IPS DF 19.7 (cell line): ENCODE measurements around the gene NSG2.

Experiments
- DNase-seq: peaks from one replicate; pipeline ENCODE4 v3.0.0-alpha.2; 2013; ENCODE audit warnings: low read depth, low spot score

The NSG2 gene

GRCh38 chr5:174045470-174046025, at the start of gene NSG2:
NSG2 (plus strand) TSS chr5:174045706; CDS start chr5:174046756, 1,050 bp downstream.
- peak; percentile 80 for DNase-seq

DNA sequence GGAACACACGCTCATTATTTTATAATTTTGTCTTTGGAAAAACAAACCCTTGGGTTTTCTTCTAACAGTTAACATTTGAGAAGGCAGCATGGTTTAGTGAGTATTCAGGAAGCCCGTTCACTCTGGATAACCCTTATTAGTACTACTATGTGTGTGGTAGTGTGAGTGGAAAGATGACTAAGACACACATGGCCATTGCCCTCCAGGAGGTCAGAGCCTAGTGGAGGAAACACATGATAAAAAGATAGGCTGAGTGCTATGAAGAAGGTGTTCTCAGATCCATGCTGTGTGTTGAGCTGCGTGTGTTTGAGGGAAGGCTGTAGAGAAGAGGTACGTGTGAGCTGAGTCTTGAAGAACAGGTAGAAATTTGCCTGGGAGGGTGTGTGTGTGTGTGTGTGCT, 48.2 kb upstream of the NSG2 start:
- DNase-seq: no peak

DNA sequence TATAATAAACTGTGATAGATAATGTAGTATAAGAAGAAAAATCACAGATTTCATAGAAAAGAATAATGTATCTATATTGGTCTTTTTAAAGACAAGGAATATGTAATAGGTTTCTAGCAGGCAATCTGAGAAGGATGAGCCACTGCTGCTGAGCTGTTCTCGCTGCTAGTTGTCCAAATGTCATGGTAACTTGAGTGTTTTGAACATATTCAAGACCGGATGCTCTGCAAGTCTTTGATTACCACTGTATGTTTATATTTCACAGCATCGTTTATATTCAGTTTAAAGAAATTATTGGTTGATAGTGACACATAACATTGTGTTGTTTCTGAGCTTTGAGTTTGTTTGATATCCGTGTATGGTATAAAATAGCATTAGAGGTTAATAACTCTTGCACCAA, 47.0 kb upstream of the NSG2 start:
- DNase-seq: no peak

GRCh38 chr5:174000076-174000475, 45.4 kb upstream of the NSG2 start:
- no peak for DNase-seq

GRCh38 chr5:174003795-174004194, 41.7 kb upstream of the NSG2 start:
- no peak for DNase-seq

DNA sequence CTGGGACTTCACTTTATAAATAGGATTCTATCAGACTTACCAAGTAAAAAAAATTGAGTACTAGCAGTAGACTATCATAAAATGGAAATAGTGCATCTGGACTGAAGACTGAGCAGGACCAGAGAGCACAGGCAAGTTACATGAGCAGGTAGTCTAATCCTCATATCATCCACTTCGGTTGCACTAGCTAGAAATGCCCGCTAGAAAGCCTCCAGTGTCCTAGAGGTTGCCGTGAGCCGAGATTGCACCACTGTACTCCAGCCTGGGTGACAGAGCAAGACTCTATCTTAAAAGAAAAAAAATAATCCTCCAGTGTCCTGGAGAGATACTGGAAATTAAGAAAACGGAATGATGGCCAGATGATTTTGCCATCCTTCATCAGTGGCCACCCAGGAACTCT, 36.6 kb upstream of the NSG2 start:
- no peak for DNase-seq

- no peak for DNase-seq
Measured at GRCh38 chr5:174010365-174010764, 35.1 kb upstream of the NSG2 start.

DNA sequence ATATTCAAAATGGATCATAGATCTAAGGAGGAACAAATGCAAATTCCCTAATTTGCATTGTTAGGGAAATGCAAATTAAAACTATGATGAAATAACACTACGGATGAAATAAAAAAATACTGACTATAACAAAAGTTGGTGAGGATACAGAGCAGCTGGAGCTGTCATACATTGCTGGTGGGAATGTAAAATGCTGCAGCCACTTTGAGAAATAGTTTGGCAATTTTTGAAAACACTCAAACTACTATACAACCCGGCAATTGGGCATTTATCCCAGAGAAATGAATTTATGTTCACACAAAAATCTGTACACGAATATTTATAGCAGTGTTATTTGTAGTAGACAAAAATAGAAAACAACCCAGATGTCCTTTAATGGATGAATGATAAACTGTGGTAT, 34.1 kb upstream of the NSG2 start:
- no peak for DNase-seq

DNA sequence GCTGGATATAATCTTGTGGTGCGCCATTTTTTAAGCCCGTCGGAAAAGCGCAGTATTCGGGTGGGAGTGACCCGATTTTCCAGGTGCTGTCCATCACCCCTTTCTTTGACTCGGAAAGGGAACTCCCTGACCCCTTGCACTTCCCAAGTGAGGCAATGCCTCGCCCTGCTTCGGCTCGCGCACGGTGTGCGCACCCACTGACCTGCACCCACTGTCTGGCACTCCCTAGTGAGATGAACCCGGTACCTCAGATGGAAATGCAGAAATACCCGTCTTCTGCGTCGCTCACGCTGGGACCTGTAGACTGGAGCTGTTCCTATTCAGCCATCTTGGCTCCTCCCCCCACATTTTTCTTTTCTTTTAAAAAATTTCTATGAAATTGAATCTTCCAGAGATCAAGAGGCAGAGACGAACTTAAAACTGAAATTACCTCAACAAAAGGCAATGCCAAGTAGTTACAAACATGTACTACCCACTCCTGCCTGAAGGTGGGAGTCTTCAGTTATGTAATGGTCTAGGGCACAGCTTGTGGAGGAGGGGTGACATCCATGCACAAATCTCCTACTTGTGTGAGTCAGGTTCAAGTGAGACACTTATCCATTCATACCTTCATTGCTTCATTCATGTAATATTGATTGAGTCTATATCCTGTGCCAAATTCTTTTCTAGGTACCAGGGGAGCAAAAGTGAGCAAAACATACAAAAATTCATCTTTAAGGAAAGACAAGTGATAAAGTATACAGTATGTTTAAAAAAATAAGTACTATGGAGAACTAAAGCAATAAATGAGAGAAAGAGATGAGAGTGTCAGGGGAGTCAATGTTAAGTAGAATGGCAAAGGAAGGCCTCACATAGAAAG, 25.2 kb upstream of the NSG2 start:
- DNase-seq: peak; percentile 50

DNA sequence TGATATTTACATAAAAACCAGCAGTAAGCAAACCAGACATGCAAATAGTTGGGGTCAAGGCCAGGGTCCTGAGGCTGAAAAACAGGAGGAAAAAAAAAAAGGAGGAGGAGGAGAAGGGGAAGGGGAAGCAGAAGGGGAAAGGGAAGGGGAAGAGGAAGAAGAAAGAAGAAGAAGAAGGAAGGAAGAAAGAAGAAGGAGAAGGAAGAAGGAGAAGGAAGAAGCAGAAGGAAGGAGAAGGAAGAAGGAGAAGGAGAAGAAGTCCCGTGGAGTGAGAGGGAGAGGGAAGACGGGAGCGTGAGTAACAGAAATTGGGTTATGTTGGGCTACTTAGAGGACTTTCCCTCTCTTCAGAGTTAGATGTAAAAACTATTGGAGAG, 24.6 kb upstream of the NSG2 start:
- no peak for DNase-seq

DNA sequence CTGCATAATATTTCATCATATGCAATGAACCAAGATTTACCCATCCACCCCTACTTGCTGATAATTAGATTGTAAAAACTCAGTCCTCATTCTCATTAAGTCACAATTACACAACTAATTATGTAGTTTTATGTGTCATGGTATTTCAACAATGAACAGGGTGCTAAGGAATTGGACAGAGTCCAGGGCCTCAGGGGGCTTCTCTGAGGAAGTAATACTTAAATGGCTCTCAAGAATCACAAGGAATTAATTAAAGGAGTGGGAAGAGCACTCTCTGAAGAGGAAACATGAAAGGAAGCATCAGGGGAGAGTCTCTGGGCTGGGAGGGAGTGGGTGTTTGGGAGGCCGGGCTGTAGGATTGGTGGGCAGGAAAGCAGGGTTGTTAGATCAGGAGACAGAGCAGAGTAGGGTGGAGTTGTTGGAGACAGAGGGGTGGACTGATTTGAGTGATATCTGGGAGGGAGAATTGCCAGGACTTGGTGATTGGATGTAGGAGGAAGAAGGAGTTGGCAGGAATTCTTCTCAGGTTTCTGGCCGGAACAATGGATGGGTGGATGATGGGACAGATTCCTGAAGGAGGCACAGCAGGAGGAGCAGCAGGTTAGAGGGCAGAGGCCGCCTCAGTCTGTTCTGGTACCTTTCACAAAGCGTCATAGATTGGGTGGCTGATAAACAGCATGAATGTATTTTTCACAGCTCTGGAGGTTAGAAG, 23.0 kb upstream of the NSG2 start:
- DNase-seq: peak; percentile 38

- no peak for DNase-seq
Measured at GRCh38 chr5:174030286-174030685, 15.2 kb upstream of the NSG2 start.

DNA sequence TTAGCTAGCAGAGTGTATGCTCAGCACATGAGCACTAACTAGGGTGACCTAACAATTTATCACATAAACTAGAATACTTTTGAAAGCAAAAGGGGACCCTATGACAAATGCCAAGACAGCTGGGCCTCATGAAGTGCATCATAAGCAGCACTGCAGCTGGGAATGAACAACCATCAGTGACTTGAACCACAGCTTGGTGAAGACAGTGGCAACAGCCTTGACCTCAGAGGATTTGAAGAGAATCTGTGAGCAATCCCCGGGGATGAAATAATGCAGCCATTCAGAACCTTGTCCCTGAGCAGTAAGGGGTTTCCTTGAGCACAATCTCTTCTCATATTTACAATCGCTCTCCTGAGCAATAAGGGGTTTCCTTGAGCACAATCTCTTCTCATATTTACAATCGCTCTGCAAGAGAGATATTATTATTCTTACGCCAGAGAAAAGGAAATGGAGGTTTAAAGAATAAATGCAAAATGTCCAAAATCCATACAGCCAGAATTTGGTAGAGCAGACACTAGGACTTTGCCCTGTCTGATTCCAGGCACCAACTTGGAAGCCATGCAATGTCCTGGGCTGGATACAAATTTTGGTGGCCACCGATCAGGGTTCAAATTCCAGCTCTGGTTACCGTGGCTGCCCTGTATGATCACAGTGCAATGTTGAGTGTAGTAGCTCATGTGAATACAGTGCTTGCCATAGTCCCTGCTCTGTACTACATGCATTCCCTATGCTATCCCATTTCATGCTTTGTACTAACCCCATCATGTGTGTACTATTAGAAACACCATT, 846 bp upstream of the NSG2 start:
- DNase-seq: no peak

- DNase-seq: no peak
Measured at GRCh38 chr5:174046558-174046957, 1.1 kb downstream of the NSG2 start.

DNA sequence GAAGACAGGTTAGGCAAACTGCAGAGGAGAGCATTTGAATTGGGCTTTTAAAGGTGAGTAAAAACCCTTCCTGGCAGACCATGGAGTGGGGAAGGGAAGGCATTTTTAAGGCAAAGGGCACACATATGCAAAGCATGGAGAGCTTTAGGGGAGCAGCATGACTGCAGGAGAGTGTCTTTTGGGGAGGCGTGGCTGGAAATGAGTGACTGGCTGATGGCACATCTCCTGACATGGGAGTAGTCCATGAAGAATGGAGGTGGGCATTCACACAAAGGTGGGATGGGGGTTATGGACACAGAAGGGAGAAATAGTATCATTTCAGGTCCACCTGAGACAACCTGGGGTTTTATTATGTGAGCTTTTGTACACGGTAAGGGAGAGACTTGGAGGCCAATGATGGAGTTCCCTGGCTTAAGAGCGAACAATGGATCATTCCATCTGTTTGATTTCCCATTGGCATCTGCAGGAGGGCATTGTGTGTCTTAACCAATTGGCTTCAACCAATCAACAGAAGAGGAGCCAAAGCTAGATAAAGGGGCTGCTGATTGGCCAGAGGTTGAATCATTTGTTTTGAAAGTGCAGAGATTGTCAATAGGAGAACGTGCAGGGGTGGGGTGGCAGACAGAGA, 2.1 kb downstream of the NSG2 start:
- DNase-seq: no peak

DNA sequence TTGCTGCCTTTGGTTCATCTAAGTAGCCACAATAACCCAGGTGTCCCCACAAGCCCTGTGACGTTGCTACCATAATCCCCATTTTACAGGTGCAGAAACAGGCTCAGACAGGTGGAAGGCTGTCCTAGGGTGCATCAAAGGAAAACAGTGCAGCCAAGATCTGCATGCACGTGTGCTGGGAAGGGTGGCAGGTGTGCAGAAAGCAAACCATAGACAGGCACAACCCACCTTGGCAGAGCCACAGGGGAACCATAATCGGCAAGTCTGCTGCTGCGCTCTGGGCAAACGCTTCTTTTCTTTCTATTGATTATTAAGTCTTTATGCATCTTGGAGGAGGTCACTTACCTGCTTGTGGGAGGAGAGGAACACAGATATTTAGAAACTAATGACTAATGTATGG, 7.1 kb downstream of the NSG2 start:
- DNase-seq: no peak

- no peak for DNase-seq
Measured at GRCh38 chr5:174053905-174054304, 8.4 kb downstream of the NSG2 start.

DNA sequence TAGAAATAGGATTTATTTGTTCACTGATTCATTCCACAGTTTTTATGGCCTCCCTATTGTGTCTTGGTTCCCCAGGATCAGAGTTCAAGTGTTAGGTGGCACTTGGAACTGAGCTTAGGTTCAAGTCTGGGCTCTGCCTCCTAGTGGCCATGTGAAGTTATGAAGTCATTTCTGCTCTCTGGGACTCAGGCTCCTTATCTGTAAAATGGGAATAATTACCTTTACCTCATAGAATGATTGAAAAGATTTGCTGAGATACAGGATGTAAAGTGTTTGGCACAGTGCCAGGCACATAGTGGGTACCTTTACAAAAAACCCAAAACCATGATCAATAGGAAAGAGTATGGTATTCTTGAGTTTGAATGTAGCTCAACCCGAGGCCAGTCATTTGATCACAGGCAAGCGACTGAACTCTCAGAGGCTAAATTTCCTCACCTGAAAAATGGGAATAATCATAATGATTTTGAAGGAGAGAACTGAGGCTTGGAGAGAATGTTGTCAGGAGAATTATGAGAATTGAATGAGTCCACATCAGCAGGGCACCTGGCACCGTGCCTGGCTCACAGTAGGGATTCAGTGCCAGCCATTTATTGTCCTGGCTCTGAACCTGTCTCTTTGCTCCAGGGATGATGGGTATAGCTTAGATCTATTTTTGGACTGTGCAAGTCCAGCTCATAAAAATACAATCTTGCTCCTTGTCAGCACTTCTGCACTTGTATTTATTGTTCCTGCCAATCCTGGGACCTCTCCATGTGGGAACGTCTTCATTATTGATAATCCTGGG, 10.8 kb downstream of the NSG2 start:
- no peak for DNase-seq

- no peak for DNase-seq
Measured at GRCh38 chr5:174057206-174057605, 11.7 kb downstream of the NSG2 start.

DNA sequence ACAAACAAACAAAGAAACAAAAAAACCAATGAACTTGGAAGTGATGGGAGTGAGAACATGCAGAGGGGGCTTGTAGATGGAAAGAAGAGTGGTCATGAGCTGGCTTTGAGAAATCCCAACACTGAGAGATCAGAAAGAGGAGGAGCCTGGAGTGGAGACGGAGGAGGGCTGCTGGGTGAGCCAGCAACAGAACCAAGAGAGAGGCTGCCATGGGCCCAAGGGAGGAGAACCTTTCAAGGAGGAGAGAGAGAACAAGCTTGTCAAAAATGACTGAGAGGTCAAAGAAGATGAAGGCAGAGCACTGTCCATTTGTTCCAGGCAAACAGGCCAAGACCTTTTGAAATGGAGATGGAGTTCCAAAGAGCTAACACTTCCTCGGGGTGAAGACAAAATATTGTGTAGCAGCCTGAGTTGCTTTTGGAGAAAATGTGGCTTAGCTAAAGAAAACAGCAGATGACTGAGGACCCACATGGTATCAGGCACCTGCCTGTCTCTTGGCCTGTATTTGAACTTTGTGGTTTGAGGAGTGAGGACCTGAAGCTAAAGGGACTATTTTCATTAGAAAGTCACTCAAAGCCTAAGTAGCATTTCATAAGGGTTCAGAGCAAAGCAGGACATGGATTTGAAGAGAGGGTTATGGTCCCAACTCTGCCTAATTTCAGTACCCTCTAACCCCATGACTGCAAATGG, 13.1 kb downstream of the NSG2 start:
- DNase-seq: no peak
